ENCODE results near the gene TMC1.

The TMC1 gene

DNA sequence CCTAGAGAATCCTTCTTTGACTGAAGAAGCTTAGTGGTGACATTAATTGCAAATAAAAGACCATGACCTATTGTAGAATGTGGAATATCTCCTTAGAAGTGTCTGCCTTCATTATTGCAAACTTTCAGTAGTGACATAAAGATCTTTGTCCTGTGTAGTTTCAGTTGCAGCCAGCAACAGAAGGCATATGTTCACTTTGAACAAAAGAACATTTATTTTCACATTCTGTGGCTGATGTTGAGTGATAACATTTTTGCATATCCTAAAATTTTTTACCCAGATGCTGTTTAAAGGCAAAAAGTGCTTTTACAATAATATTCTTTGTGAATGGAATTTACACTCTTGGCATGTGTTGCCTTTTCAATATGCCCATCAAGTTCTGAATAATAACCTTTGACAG, 165.9 kb downstream of the TMC1 start:
- no peak for ATAC-seq
- no peak for TF ChIP-seq OSR1 (CRISPR knock-in tag; IDR thresholded peaks at IDR 0.05)
- no peak for TF ChIP-seq CSDC2 (CRISPR knock-in tag; IDR thresholded peaks at IDR 0.05)
- TF ChIP-seq TCF4 (CRISPR knock-in tag; IDR thresholded peaks at IDR 0.05; ENCODE audit: borderline replicate concordance), result no peak
- TF ChIP-seq ESRRG (CRISPR knock-in tag; IDR thresholded peaks at IDR 0.05), result no peak
- TF ChIP-seq RARB (CRISPR knock-in tag; IDR thresholded peaks at IDR 0.05), result no peak
- no peak for TF ChIP-seq BACH2 (CRISPR knock-in tag; IDR thresholded peaks at IDR 0.05; ENCODE audit: borderline replicate concordance)
- TF ChIP-seq CREB5 (CRISPR knock-in tag; IDR thresholded peaks at IDR 0.05; ENCODE audit: low read depth), result no peak
- no peak for TF ChIP-seq TOX (CRISPR knock-in tag; IDR thresholded peaks at IDR 0.05; ENCODE audit: borderline replicate concordance)
- TF ChIP-seq GLIS3 (CRISPR knock-in tag; IDR thresholded peaks at IDR 0.05), result no peak
- TF ChIP-seq, protein P1, sequence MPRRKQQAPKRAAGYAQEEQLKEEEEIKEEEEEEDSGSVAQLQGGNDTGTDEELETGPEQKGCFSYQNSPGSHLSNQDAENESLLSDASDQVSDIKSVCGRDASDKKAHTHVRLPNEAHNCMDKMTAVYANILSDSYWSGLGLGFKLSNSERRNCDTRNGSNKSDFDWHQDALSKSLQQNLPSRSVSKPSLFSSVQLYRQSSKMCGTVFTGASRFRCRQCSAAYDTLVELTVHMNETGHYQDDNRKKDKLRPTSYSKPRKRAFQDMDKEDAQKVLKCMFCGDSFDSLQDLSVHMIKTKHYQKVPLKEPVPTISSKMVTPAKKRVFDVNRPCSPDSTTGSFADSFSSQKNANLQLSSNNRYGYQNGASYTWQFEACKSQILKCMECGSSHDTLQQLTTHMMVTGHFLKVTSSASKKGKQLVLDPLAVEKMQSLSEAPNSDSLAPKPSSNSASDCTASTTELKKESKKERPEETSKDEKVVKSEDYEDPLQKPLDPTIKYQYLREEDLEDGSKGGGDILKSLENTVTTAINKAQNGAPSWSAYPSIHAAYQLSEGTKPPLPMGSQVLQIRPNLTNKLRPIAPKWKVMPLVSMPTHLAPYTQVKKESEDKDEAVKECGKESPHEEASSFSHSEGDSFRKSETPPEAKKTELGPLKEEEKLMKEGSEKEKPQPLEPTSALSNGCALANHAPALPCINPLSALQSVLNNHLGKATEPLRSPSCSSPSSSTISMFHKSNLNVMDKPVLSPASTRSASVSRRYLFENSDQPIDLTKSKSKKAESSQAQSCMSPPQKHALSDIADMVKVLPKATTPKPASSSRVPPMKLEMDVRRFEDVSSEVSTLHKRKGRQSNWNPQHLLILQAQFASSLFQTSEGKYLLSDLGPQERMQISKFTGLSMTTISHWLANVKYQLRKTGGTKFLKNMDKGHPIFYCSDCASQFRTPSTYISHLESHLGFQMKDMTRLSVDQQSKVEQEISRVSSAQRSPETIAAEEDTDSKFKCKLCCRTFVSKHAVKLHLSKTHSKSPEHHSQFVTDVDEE (CRISPR knock-in tag; IDR thresholded peaks at IDR 0.05), result no peak
- no peak for TF ChIP-seq ZNF8 (CRISPR knock-in tag; IDR thresholded peaks at IDR 0.05)
- no peak for TF ChIP-seq ZC3H10 (CRISPR knock-in tag; IDR thresholded peaks at IDR 0.05)
- no peak for TF ChIP-seq ZNF70 (CRISPR knock-in tag; IDR thresholded peaks at IDR 0.05)
- no peak for TF ChIP-seq ZNF565 (CRISPR knock-in tag; conservative IDR thresholded peaks at IDR 0.05; ENCODE audit: low read depth)
- no peak for TF ChIP-seq ISL1 (CRISPR knock-in tag; IDR thresholded peaks at IDR 0.05)
- TF ChIP-seq POU6F1 (CRISPR knock-in tag; IDR thresholded peaks at IDR 0.05; ENCODE audit: borderline replicate concordance, low read depth), result no peak
- no peak for TF ChIP-seq ZFP30 (CRISPR knock-in tag; IDR thresholded peaks at IDR 0.05)
- no peak for TF ChIP-seq ARNTL (CRISPR knock-in tag; IDR thresholded peaks at IDR 0.05; ENCODE audit: borderline replicate concordance, low read depth)

GRCh38 chr9:72691671-72692070, 170.3 kb downstream of the TMC1 start:
- ATAC-seq, result no peak
- TF ChIP-seq ZFP3 (CRISPR knock-in tag; IDR thresholded peaks at IDR 0.05), result no peak
- TF ChIP-seq OSR1 (CRISPR knock-in tag; IDR thresholded peaks at IDR 0.05), result no peak
- TF ChIP-seq, protein P2, sequence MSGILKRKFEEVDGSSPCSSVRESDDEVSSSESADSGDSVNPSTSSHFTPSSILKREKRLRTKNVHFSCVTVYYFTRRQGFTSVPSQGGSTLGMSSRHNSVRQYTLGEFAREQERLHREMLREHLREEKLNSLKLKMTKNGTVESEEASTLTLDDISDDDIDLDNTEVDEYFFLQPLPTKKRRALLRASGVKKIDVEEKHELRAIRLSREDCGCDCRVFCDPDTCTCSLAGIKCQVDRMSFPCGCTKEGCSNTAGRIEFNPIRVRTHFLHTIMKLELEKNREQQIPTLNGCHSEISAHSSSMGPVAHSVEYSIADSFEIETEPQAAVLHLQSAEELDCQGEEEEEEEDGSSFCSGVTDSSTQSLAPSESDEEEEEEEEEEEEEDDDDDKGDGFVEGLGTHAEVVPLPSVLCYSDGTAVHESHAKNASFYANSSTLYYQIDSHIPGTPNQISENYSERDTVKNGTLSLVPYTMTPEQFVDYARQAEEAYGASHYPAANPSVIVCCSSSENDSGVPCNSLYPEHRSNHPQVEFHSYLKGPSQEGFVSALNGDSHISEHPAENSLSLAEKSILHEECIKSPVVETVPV (CRISPR knock-in tag; IDR thresholded peaks at IDR 0.05), result no peak
- TF ChIP-seq ZNF70 (CRISPR knock-in tag; IDR thresholded peaks at IDR 0.05), result no peak
- TF ChIP-seq RARB (CRISPR knock-in tag; IDR thresholded peaks at IDR 0.05), result no peak
- no peak for TF ChIP-seq ZFP30 (CRISPR knock-in tag; IDR thresholded peaks at IDR 0.05)
- no peak for TF ChIP-seq BACH2 (CRISPR knock-in tag; IDR thresholded peaks at IDR 0.05; ENCODE audit: borderline replicate concordance)

- no peak for TF ChIP-seq CREB5 (CRISPR knock-in tag; IDR thresholded peaks at IDR 0.05; ENCODE audit: low read depth)
- no peak for TF ChIP-seq ZNF8 (CRISPR knock-in tag; IDR thresholded peaks at IDR 0.05)
- no peak for TF ChIP-seq PPARA (CRISPR knock-in tag; IDR thresholded peaks at IDR 0.05; ENCODE audit: borderline replicate concordance)
- no peak for TF ChIP-seq TOX (CRISPR knock-in tag; IDR thresholded peaks at IDR 0.05; ENCODE audit: borderline replicate concordance)
- TF ChIP-seq RARB (CRISPR knock-in tag; IDR thresholded peaks at IDR 0.05), result no peak
- no peak for TF ChIP-seq ZNF565 (CRISPR knock-in tag; conservative IDR thresholded peaks at IDR 0.05; ENCODE audit: low read depth)
- no peak for TF ChIP-seq SNAI2 (CRISPR knock-in tag; IDR thresholded peaks at IDR 0.05)
- TF ChIP-seq CSDC2 (CRISPR knock-in tag; IDR thresholded peaks at IDR 0.05), result no peak
- no peak for ATAC-seq
Observed at GRCh38 chr9:72695365-72695764, 174.0 kb downstream of the TMC1 start.

All from SK-N-SH treated with all-trans-retinoic acid at 6 μM for 48 hours (cell line).